ENCODE measurements around the gene TMEM35B.
"Not testable (repeated sequence)": the region's sequence is repeated elsewhere in the genome, so short reads cannot be mapped to it uniquely, and the experiment has no call there.

The TMEM35B gene

DNA sequence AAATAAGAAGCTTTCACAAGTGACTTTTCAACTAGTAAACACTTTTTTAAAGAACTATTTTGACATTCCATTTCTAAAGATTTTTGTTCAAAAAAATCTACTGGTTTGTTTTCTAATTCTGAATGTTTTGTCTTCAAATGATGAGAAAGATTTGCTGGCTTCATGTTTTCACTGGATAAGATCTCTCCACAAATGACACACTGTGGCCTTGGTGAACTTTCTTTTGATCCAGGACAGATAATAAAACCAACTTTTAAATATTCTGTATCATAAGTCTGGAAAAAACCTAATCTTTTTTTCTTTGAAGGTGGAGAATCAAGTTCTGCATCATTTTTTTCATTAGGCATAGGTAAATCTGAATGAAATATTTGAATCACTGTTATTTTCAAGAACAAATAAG, 3.4 kb upstream of the TMEM35B start:
- H3K4ac ChIP-seq (ENCODE audit: low read depth, low read length), result no peak overlapping the region
- H3K18ac ChIP-seq (ENCODE audit: low read length), result no peak overlapping the region
- H3K23ac ChIP-seq (ENCODE audit: low read length), result no peak overlapping the region
- no peaks in the 10 kb centered on the region for H3K79me1 ChIP-seq (ENCODE audit: low read length)
- no peak overlapping the region for H3K4me2 ChIP-seq (ENCODE audit: low read length)
- no peak for DNase-seq
- H3K4me1 ChIP-seq (ENCODE audit: control insufficient read depth, low read depth, low read length), result peaks cover 5% of the 10 kb centered on the region
- no peaks in the 10 kb centered on the region for H3K27me3 ChIP-seq (ENCODE audit: insufficient read depth, low read length, poor library complexity)
- no peak overlapping the region for H3K56ac ChIP-seq (ENCODE audit: low read length)
- no peaks in the 10 kb centered on the region for H3K79me2 ChIP-seq (ENCODE audit: control insufficient read depth, insufficient read depth, low read length)
- no peak overlapping the region for H3K4me3 ChIP-seq (ENCODE audit: low read length)
- no peaks in the 10 kb centered on the region for H3K36me3 ChIP-seq (ENCODE audit: control insufficient read depth, insufficient read depth, low read length)
- H3K27ac ChIP-seq (ENCODE audit: low read depth, low read length), result no peak overlapping the region
- H2BK15ac ChIP-seq (replicated peaks; ENCODE audit: low read depth), result no peak overlapping the region
- H2AK5ac ChIP-seq (ENCODE audit: low read length), result no peak overlapping the region
- H4K5ac ChIP-seq (ENCODE audit: low read length), result no peak overlapping the region
- H2BK120ac ChIP-seq (ENCODE audit: low read depth, low read length), result no peak overlapping the region
- H4K8ac ChIP-seq (ENCODE audit: low read depth, low read length), result no peak overlapping the region
- no peak overlapping the region for H3K9ac ChIP-seq (ENCODE audit: low read length)
- no peak overlapping the region for H2BK5ac ChIP-seq (ENCODE audit: low read length)

DNA sequence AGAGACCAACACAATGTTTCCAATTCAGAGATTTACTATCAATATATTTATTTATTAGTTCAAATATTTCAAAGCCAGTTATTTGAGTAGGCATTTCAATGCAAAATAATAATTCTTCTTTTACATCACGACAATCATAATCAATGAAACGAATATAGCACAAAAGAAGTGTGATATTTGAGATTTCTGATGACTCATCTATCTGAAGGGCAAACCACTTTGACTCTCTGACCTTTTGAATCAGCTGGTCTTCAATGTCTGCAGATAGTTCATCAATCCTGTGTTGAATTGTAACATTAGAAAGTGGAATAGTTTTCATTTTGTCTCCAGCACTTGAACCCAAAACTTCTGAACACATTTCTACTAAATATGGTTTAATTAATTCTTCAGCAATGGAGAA, 3.0 kb upstream of the TMEM35B start:
- Histone ChIP-seq H4K8ac (ENCODE audit: low read depth, low read length) (no peak overlapping the region), H2BK120ac (ENCODE audit: low read depth, low read length) (no peak overlapping the region), H3K4me2 (ENCODE audit: low read length) (no peak overlapping the region), H3K27me3 (ENCODE audit: insufficient read depth, low read length, poor library complexity) (no peaks in the 10 kb centered on the region), H3K18ac (ENCODE audit: low read length) (no peak overlapping the region), H3K79me1 (ENCODE audit: low read length) (no peaks in the 10 kb centered on the region), H4K5ac (ENCODE audit: low read length) (no peak overlapping the region), H3K23ac (ENCODE audit: low read length) (no peak overlapping the region), H3K9ac (ENCODE audit: low read length) (no peak overlapping the region), H2BK5ac (ENCODE audit: low read length) (no peak overlapping the region), H3K4me3 (ENCODE audit: low read length) (no peak overlapping the region), H3K4me1 (ENCODE audit: control insufficient read depth, low read depth, low read length) (peaks cover 5% of the 10 kb centered on the region), H2AK5ac (ENCODE audit: low read length) (no peak overlapping the region), H3K56ac (ENCODE audit: low read length) (no peak overlapping the region), H3K79me2 (ENCODE audit: control insufficient read depth, insufficient read depth, low read length) (no peaks in the 10 kb centered on the region), H2BK15ac (replicated peaks; ENCODE audit: low read depth) (no peak overlapping the region), H3K4ac (ENCODE audit: low read depth, low read length) (no peak overlapping the region), H3K27ac (ENCODE audit: low read depth, low read length) (no peak overlapping the region), H3K36me3 (ENCODE audit: control insufficient read depth, insufficient read depth, low read length) (no peaks in the 10 kb centered on the region)
- DNase-seq, result no peak
- WGBS (ENCODE audit: extremely low coverage, insufficient coverage, low lambda C conversion rate), result no CpG with 5 or more reads among the region's 2 CpGs

DNA sequence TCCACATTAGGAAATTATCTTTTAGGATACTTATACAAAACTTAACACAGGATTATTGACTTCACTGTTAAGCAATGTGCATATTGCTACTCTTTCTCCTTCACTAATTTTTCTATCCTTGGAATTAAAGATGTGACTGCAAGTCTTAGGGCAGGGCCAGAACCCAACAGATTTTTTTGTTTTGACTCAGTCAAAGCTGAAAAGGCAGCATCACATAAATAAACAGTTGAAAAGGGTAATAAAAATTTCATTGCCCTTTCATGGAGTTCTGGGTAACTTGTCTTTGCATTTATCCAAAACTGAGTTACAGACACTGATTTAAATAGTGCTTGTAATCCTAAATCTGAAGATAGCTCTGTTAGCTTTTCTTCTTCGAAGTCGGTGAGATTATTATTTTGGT, 1.9 kb upstream of the TMEM35B start:
- H3K4ac ChIP-seq (ENCODE audit: low read depth, low read length), result no peak overlapping the region
- no peak for DNase-seq

DNA sequence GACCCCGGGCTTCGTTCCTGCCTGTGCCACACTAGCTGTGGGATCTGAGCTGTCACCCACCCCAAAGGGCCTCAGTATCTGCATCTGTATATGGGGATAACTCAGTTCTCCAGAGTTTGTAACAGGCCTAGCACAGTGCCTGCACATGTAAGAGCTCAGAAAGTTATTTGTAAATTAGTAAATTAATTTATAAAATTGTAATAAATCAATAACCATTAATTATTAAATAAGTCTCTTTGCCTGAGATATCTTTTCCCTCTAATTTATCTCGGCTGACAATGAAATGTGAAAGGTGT, 410 bp upstream of the TMEM35B start:
- H3K56ac ChIP-seq (ENCODE audit: low read length), result peak overlapping the region; percentile 93
- H3K9ac ChIP-seq (ENCODE audit: low read length), result peak overlapping the region; percentile 81
- peak overlapping the region; percentile 36 for H3K4ac ChIP-seq (ENCODE audit: low read depth, low read length)
- peak overlapping the region; percentile 85 for H3K4me3 ChIP-seq (ENCODE audit: low read length)
- H3K23ac ChIP-seq (ENCODE audit: low read length); H3K27me3 ChIP-seq (ENCODE audit: insufficient read depth, low read length, poor library complexity); H3K36me3 ChIP-seq (ENCODE audit: control insufficient read depth, insufficient read depth, low read length); H3K79me1 ChIP-seq (ENCODE audit: low read length); H3K18ac ChIP-seq (ENCODE audit: low read length); H2BK120ac ChIP-seq (ENCODE audit: low read depth, low read length); H2BK5ac ChIP-seq (ENCODE audit: low read length); H3K27ac ChIP-seq (ENCODE audit: low read depth, low read length); H3K4me1 ChIP-seq (ENCODE audit: control insufficient read depth, low read depth, low read length); H4K5ac ChIP-seq (ENCODE audit: low read length); H2AK5ac ChIP-seq (ENCODE audit: low read length); H4K8ac ChIP-seq (ENCODE audit: low read depth, low read length); H2BK15ac ChIP-seq (replicated peaks; ENCODE audit: low read depth); DNase-seq; H3K79me2 ChIP-seq (ENCODE audit: control insufficient read depth, insufficient read depth, low read length): not testable (repeated sequence)
- H3K4me2 ChIP-seq (ENCODE audit: low read length), result peak overlapping the region; percentile 82
- WGBS (ENCODE audit: extremely low coverage, insufficient coverage, low lambda C conversion rate), result no CpG with 5 or more reads among the region's 3 CpGs

More for the DNA sequence above, 1.9 kb upstream of the TMEM35B start:
- Histone ChIP-seq H2BK120ac (ENCODE audit: low read depth, low read length) (no peak overlapping the region), H3K9ac (ENCODE audit: low read length) (no peak overlapping the region), H4K5ac (ENCODE audit: low read length) (no peak overlapping the region), H3K4me1 (ENCODE audit: control insufficient read depth, low read depth, low read length) (peaks cover 5% of the 10 kb centered on the region), H2BK15ac (replicated peaks; ENCODE audit: low read depth) (no peak overlapping the region), H3K79me2 (ENCODE audit: control insufficient read depth, insufficient read depth, low read length) (no peaks in the 10 kb centered on the region), H3K18ac (ENCODE audit: low read length) (no peak overlapping the region), H3K27ac (ENCODE audit: low read depth, low read length) (no peak overlapping the region), H3K79me1 (ENCODE audit: low read length) (no peaks in the 10 kb centered on the region), H3K56ac (ENCODE audit: low read length) (no peak overlapping the region), H3K36me3 (ENCODE audit: control insufficient read depth, insufficient read depth, low read length) (no peaks in the 10 kb centered on the region), H3K4me2 (ENCODE audit: low read length) (no peak overlapping the region), H4K8ac (ENCODE audit: low read depth, low read length) (no peak overlapping the region), H2BK5ac (ENCODE audit: low read length) (no peak overlapping the region), H3K27me3 (ENCODE audit: insufficient read depth, low read length, poor library complexity) (no peaks in the 10 kb centered on the region), H3K4me3 (ENCODE audit: low read length) (no peak overlapping the region), H3K23ac (ENCODE audit: low read length) (no peak overlapping the region), H2AK5ac (ENCODE audit: low read length) (no peak overlapping the region)
- no CpG with 5 or more reads among the region's 2 CpGs for WGBS (ENCODE audit: extremely low coverage, insufficient coverage, low lambda C conversion rate)

DNA sequence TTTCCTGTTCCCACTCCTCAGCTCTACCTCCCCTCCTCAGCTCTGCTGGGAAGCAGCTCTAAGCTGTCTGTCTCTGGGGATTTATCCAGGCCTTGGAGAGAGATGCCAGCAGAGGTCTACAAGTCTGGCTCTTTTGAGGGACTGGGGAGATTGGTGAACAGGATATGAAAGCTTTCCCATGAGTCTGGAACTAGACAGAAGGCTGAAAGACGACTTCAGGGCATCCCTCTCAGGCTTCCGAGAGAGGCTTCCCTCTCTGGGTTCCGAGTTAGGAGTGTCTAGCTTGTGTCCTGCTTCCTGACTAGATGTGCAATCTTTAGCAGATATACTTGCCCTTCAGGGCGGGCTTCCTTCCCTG, 733 bp downstream of the TMEM35B start:
- Histone ChIP-seq H2BK120ac (ENCODE audit: low read depth, low read length) (no peak overlapping the region), H3K56ac (ENCODE audit: low read length) (peak overlapping the region; percentile 93), H3K23ac (ENCODE audit: low read length) (no peak overlapping the region), H3K79me2 (ENCODE audit: control insufficient read depth, insufficient read depth, low read length) (no peaks in the 10 kb centered on the region), H4K5ac (ENCODE audit: low read length) (no peak overlapping the region), H3K27ac (ENCODE audit: low read depth, low read length) (no peak overlapping the region), H3K4me3 (ENCODE audit: low read length) (peak overlapping the region; percentile 85), H3K4me2 (ENCODE audit: low read length) (peak overlapping the region; percentile 82), H4K8ac (ENCODE audit: low read depth, low read length) (no peak overlapping the region), H2BK15ac (replicated peaks; ENCODE audit: low read depth) (no peak overlapping the region), H3K9ac (ENCODE audit: low read length) (peak overlapping the region; percentile 81), H2BK5ac (ENCODE audit: low read length) (peak overlapping the region; percentile 23), H3K4ac (ENCODE audit: low read depth, low read length) (peak overlapping the region; percentile 85), H2AK5ac (ENCODE audit: low read length) (no peak overlapping the region), H3K27me3 (ENCODE audit: insufficient read depth, low read length, poor library complexity) (no peaks in the 10 kb centered on the region), H3K79me1 (ENCODE audit: low read length) (no peaks in the 10 kb centered on the region), H3K4me1 (ENCODE audit: control insufficient read depth, low read depth, low read length) (peaks cover 5% of the 10 kb centered on the region), H3K18ac (ENCODE audit: low read length) (peak overlapping the region; percentile 64), H3K36me3 (ENCODE audit: control insufficient read depth, insufficient read depth, low read length) (no peaks in the 10 kb centered on the region)
- peak; percentile 37 for DNase-seq
- WGBS (ENCODE audit: extremely low coverage, insufficient coverage, low lambda C conversion rate), result no CpG with 5 or more reads among the region's 4 CpGs

DNA sequence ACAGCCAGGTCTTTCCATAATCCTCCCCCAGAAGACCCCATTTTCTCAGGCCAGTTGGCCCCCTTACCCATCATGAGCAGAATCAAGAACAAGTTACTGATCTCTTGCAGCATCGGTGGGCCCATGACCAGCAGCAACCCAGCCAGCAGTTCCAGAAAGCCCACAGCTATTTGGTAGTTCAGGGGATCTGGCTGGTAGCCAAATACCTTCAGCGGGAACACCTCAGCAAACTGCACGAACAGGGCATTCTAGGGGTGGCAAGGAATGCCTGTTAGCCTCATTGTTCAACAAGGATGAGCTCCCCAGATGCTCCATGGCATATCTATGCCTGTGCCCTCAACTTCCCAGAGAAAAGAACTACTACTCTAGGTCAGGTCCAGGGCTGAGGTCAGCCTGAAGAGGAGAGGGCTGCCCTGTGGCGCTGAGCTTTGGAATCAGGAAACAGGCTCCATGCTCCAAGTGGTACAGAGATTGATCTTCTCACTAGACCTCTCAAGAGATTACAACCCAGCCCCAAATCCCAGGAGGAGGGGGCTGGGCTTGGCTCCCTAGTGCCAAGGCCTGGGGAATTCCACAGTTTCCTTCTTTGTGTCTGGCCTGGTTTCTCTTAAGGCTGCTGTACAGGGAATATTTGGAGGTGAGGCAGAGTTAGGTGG, 1.3 kb downstream of the TMEM35B start:
- peak; percentile 24 for DNase-seq
- no peaks in the 10 kb centered on the region for H3K79me2 ChIP-seq (ENCODE audit: control insufficient read depth, insufficient read depth, low read length)
- no peaks in the 10 kb centered on the region for H3K27me3 ChIP-seq (ENCODE audit: insufficient read depth, low read length, poor library complexity)
- no peak overlapping the region for H3K27ac ChIP-seq (ENCODE audit: low read depth, low read length)
- no peak overlapping the region for H2AK5ac ChIP-seq (ENCODE audit: low read length)
- peak overlapping the region; percentile 81 for H3K9ac ChIP-seq (ENCODE audit: low read length)
- peak overlapping the region; percentile 93 for H3K56ac ChIP-seq (ENCODE audit: low read length)
- no peak overlapping the region for H4K5ac ChIP-seq (ENCODE audit: low read length)
- H2BK15ac ChIP-seq (replicated peaks; ENCODE audit: low read depth), result no peak overlapping the region
- H3K79me1 ChIP-seq (ENCODE audit: low read length), result no peaks in the 10 kb centered on the region
- peak overlapping the region; percentile 82 for H3K4me2 ChIP-seq (ENCODE audit: low read length)
- H3K4me3 ChIP-seq (ENCODE audit: low read length), result no peak overlapping the region
- no CpG with 5 or more reads among the region's 4 CpGs for WGBS (ENCODE audit: extremely low coverage, insufficient coverage, low lambda C conversion rate)
- H3K23ac ChIP-seq (ENCODE audit: low read length), result no peak overlapping the region
- no peak overlapping the region for H4K8ac ChIP-seq (ENCODE audit: low read depth, low read length)
- no peak overlapping the region for H2BK120ac ChIP-seq (ENCODE audit: low read depth, low read length)
- peaks cover 5% of the 10 kb centered on the region for H3K4me1 ChIP-seq (ENCODE audit: control insufficient read depth, low read depth, low read length)
- no peak overlapping the region for H3K4ac ChIP-seq (ENCODE audit: low read depth, low read length)
- H3K36me3 ChIP-seq (ENCODE audit: control insufficient read depth, insufficient read depth, low read length), result no peaks in the 10 kb centered on the region
- peak overlapping the region; percentile 64 for H3K18ac ChIP-seq (ENCODE audit: low read length)
- no peak overlapping the region for H2BK5ac ChIP-seq (ENCODE audit: low read length)

Measured in mesendoderm (in vitro differentiated cells).